ENCODE data around the gene RAP1GAP2.

- TF ChIP-seq EZH2 (IDR thresholded peaks at IDR 0.05; ENCODE audit: insufficient read depth, poor library complexity, severe bottlenecking), result no peak
- no peak for TF ChIP-seq EZH2phosphoT487 (IDR thresholded peaks at IDR 0.05; ENCODE audit: insufficient read depth, low read depth)
Observed at GRCh38 chr17:2792366-2793169, 3.7 kb upstream of the RAP1GAP2 start.
